Measurements from ENCODE around the gene SPINT1.

Gene SPINT1

DNA sequence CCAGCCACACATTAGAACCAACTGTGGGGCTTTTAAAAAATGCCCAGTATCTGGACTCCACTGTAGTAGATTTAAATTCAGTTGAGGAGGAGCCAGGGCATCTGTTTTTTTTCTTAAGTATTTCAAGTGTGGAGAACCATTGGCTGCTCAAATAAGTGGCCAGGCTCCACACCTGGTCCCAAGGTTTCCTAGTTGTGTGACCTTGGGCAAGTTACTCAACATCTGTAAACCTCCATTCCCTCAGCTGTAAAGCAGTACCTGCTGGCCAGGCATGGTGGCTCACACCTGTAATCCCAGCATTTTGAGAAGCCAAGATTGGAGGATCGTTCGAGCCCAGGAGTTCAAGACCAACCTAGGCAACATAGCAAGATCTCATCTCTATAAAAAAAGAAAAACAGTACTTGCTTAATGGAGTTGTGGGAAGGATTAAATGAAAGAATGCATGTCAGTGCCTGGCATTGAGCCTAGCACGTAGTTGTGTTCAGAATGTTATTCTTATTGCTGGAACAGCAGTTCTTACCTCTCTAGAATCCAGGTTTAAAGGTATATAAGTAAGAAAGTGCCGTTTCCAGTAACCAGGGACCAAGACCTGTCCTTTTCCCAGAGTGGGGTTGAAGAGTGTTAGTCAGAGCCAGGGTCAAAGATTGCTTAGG lies 17.3 kb upstream of the SPINT1 start:
- H3K27me3 ChIP-seq: no peaks in the 10 kb centered on the region
- H3K9me3 ChIP-seq: no peaks in the 10 kb centered on the region
- no peak for TF ChIP-seq Cebpa-rat (IDR thresholded peaks at IDR 0.05)
- H4K20me1 ChIP-seq: no peaks in the 10 kb centered on the region
- no peak overlapping the region for H3K4me3 ChIP-seq
- no peaks in the 10 kb centered on the region for H3K36me3 ChIP-seq
- no peak overlapping the region for H3K9ac ChIP-seq
- no peak overlapping the region for H3K4me2 ChIP-seq
- H3K4me1 ChIP-seq: no peaks in the 10 kb centered on the region
- H3K27ac ChIP-seq: no peak overlapping the region

GRCh38 chr15:40828447-40829036 lies 15.3 kb upstream of the SPINT1 start, which contains the start of gene PPP1R14D:
TSS of gene PPP1R14D (minus strand) at chr15:40828708. CDS start at chr15:40828641, 67 bp downstream.
- no peaks in the 10 kb centered on the region for H3K36me3 ChIP-seq
- no peaks in the 10 kb centered on the region for H3K9me3 ChIP-seq
- H3K9ac ChIP-seq: no peak within 1 kb of the TSS
- no peak within 1 kb of the TSS for H3K27ac ChIP-seq
- H4K20me1 ChIP-seq: no peaks in the 10 kb centered on the region
- no peaks in the 10 kb centered on the region for H3K27me3 ChIP-seq
- H3K4me3 ChIP-seq: no peak within 1 kb of the TSS
- TF ChIP-seq Cebpa-rat (IDR thresholded peaks at IDR 0.05): no peak
- H3K4me1 ChIP-seq: no peaks in the 10 kb centered on the region
- H3K4me2 ChIP-seq: no peak within 1 kb of the TSS

DNA sequence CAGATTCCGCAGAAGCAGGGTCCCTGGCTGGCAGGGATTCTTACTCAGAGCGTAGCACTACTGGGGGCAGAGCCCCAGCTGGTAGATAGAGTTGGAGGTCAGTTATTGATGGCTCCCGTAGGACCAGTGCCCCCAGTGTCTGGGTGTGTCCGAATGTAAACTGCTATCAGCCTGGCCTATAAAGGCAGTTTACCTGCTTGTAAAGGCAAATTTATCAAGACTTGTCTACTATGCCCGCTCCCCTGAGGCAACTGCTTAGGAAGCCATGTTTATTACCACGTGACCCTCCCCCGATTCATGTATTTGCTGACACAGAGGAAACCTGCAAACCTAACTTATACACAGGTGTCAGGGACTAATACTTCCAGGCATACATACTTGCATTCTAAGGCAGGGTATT lies 14.7 kb upstream of the SPINT1 start:
- no peak overlapping the region for H3K4me2 ChIP-seq
- no peak overlapping the region for H3K4me3 ChIP-seq
- no peak overlapping the region for H3K9ac ChIP-seq
- H4K20me1 ChIP-seq: no peaks in the 10 kb centered on the region
- H3K4me1 ChIP-seq: no peaks in the 10 kb centered on the region
- H3K27ac ChIP-seq: no peak overlapping the region
- H3K9me3 ChIP-seq: no peaks in the 10 kb centered on the region
- TF ChIP-seq Cebpa-rat (IDR thresholded peaks at IDR 0.05): no peak
- no peaks in the 10 kb centered on the region for H3K36me3 ChIP-seq
- H3K27me3 ChIP-seq: no peaks in the 10 kb centered on the region

DNA sequence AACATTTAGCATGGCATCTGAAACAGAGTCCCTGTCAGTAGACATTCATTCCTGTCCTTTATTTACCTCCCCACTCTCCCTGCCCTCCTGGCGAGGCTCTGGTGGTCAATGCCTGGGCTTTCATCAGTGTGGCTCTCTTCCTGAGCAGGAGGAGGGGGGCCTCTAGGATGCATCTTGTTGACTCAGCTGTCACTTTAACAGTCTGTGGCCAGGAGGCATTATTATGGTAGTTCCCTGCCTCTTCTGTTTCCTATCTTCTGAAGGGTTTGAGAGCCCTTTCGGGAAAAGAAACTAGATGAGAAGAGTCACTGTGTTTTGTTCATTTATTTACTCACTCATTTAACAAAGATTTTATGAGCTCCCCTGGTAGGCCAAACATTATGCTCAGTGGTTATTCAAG lies 13.0 kb upstream of the SPINT1 start:
- no peak overlapping the region for H3K4me2 ChIP-seq
- H3K4me3 ChIP-seq: no peak overlapping the region
- H3K9ac ChIP-seq: no peak overlapping the region
- H3K27ac ChIP-seq: no peak overlapping the region
- no peaks in the 10 kb centered on the region for H3K9me3 ChIP-seq
- no peaks in the 10 kb centered on the region for H4K20me1 ChIP-seq
- H3K4me1 ChIP-seq: no peaks in the 10 kb centered on the region
- no peaks in the 10 kb centered on the region for H3K27me3 ChIP-seq
- H3K36me3 ChIP-seq: no peaks in the 10 kb centered on the region
- TF ChIP-seq Cebpa-rat (IDR thresholded peaks at IDR 0.05): no peak

GRCh38 chr15:40831861-40832260 lies 12.0 kb upstream of the SPINT1 start:
- Histone ChIP-seq H3K27ac (no peak overlapping the region), H3K4me3 (no peak overlapping the region), H3K4me1 (no peaks in the 10 kb centered on the region), H4K20me1 (no peaks in the 10 kb centered on the region), H3K9me3 (no peaks in the 10 kb centered on the region), H3K36me3 (no peaks in the 10 kb centered on the region), H3K9ac (no peak overlapping the region), H3K27me3 (no peaks in the 10 kb centered on the region), H3K4me2 (no peak overlapping the region)
- no peak for TF ChIP-seq Cebpa-rat (IDR thresholded peaks at IDR 0.05)

GRCh38 chr15:40832903-40833302 lies 10.9 kb upstream of the SPINT1 start:
- H3K9me3 ChIP-seq: no peaks in the 10 kb centered on the region
- H3K4me2 ChIP-seq: no peak overlapping the region
- TF ChIP-seq Cebpa-rat (IDR thresholded peaks at IDR 0.05): no peak
- no peaks in the 10 kb centered on the region for H3K4me1 ChIP-seq
- no peak overlapping the region for H3K4me3 ChIP-seq
- H3K36me3 ChIP-seq: no peaks in the 10 kb centered on the region
- no peak overlapping the region for H3K27ac ChIP-seq
- no peak overlapping the region for H3K9ac ChIP-seq
- no peaks in the 10 kb centered on the region for H4K20me1 ChIP-seq
- H3K27me3 ChIP-seq: no peaks in the 10 kb centered on the region

DNA sequence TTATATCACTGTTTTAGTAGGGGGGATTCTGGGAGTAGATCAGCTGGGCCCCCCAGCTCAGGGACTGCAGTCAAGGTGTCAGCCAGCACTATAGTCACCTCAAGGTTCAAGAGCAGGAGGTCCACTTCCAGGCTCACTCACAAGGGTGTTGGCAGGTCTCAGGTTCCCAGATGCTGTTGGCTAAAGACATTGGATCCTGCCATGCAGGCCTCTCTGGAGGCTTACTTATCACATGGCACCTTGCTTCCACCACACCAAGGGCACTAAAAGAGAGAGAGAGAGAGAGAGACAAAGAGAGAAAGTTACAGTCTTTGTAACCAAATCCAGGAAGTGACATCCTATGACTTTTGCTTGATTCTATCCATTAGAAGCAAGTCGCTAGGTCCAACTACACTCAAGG lies 7.8 kb upstream of the SPINT1 start:
- Histone ChIP-seq H3K4me2 (no peak overlapping the region), H3K27me3 (no peaks in the 10 kb centered on the region), H3K36me3 (no peaks in the 10 kb centered on the region), H3K4me3 (no peak overlapping the region), H3K9ac (no peak overlapping the region), H4K20me1 (no peaks in the 10 kb centered on the region), H3K27ac (no peak overlapping the region), H3K4me1 (no peaks in the 10 kb centered on the region), H3K9me3 (no peaks in the 10 kb centered on the region)
- TF ChIP-seq Cebpa-rat (IDR thresholded peaks at IDR 0.05): no peak

DNA sequence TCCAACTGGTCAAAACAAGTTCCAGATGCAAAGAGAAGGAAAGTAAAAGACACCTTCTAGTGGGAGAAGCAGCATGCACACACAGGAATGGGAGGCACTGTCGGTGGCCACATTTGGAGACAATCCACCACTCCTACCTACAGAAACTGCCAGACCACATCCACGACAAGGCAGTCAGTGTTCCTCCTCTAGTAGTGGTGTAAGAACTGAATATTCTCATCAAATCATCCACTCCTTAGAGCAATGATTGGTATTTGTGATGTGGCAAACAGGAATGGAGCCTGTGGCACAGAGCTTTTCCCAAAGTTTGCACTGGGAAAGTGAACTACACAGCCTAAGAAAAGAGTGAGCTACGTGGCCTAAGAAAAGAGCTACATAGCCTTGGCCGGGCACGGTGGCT lies 5.1 kb upstream of the SPINT1 start:
- 0 out of 2 replicates have a peak, but pooled peaks cover 2% of the 10 kb centered on the region for H3K27me3 ChIP-seq

DNA sequence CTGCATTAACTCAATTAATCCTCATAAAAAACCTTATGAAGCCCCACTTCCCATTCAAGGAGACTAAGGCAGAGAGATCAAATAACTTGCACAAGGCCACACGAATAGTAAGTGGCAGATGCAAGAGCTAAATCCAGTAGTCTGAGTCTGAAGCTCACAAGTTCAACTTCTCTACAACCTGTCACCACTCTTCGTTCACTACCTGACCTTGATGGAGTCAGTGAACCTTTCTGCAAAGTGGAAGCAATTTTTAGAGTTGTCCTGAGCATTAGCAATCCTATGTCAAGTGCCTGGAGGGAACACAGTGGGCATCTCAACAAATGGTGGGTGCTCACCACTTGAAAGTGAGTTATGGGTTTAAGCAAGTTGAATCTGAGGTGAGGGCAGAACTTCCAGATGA lies 2.1 kb upstream of the SPINT1 start:
- H3K4me1 ChIP-seq: peaks cover 28% of the 10 kb centered on the region
- peaks cover 17% of the 10 kb centered on the region; the same call in 1 of the 2 replicates for H4K20me1 ChIP-seq
- H3K27ac ChIP-seq: no peak overlapping the region
- no peak overlapping the region for H3K4me2 ChIP-seq
- 0 out of 2 replicates have a peak, but pooled peaks cover 2% of the 10 kb centered on the region for H3K27me3 ChIP-seq
- H3K9ac ChIP-seq: no peak overlapping the region
- no peaks in the 10 kb centered on the region; the same call in 1 of the 2 replicates for H3K36me3 ChIP-seq
- no peaks in the 10 kb centered on the region for H3K9me3 ChIP-seq
- H3K4me3 ChIP-seq: no peak overlapping the region
- no peak for TF ChIP-seq Cebpa-rat (IDR thresholded peaks at IDR 0.05)

More for the DNA sequence above, 5.1 kb upstream of the SPINT1 start:
- Histone ChIP-seq H3K4me3 (no peak overlapping the region), H3K4me2 (no peak overlapping the region), H3K9me3 (no peaks in the 10 kb centered on the region), H3K4me1 (peaks cover 7% of the 10 kb centered on the region; the same call in 1 of the 2 replicates), H3K27ac (no peak overlapping the region), H3K9ac (no peak overlapping the region), H3K36me3 (no peaks in the 10 kb centered on the region), H4K20me1 (no peaks in the 10 kb centered on the region)
- no peak for TF ChIP-seq Cebpa-rat (IDR thresholded peaks at IDR 0.05)

GRCh38 chr15:40843261-40843884 lies 475 bp upstream of the SPINT1 start:
- peaks cover 30% of the 10 kb centered on the region for H4K20me1 ChIP-seq
- H3K9me3 ChIP-seq: no peaks in the 10 kb centered on the region
- no peak for TF ChIP-seq Cebpa-rat (IDR thresholded peaks at IDR 0.05)
- H3K27ac ChIP-seq: peak overlapping the region; percentile 77
- H3K9ac ChIP-seq: peak overlapping the region; percentile 78
- no peaks in the 10 kb centered on the region; the same call in 1 of the 2 replicates for H3K36me3 ChIP-seq
- H3K4me3 ChIP-seq: peak overlapping the region; percentile 93
- peaks cover 43% of the 10 kb centered on the region for H3K4me1 ChIP-seq
- 0 out of 2 replicates have a peak, but pooled peaks cover 2% of the 10 kb centered on the region for H3K27me3 ChIP-seq
- peak overlapping the region; percentile 92 for H3K4me2 ChIP-seq

Data from BLaER1 (cell line).